ENCODE measurements around the gene SYT7.

Gene SYT7

GRCh38 chr11:61549177-61549576, 31.7 kb downstream of the SYT7 start:
- no peaks in the 10 kb centered on the region for H3K9me3 Mint-ChIP-seq
- peaks cover 33% of the 10 kb centered on the region for H3K27me3 Mint-ChIP-seq
- H3K4me3 Mint-ChIP-seq = no peak overlapping the region
- CTCF ChIA-PET = interaction anchor here (0.6 kb wide), 1 partner anchor 33 kb away, joined by 3 read pairs; no protein-coding TSS in a partner anchor
- no peak for DNase-seq
- H3K36me3 Mint-ChIP-seq = no peaks in the 10 kb centered on the region
- H3K4me1 Mint-ChIP-seq = no peaks in the 10 kb centered on the region
- no peak overlapping the region for H3K27ac Mint-ChIP-seq

DNA sequence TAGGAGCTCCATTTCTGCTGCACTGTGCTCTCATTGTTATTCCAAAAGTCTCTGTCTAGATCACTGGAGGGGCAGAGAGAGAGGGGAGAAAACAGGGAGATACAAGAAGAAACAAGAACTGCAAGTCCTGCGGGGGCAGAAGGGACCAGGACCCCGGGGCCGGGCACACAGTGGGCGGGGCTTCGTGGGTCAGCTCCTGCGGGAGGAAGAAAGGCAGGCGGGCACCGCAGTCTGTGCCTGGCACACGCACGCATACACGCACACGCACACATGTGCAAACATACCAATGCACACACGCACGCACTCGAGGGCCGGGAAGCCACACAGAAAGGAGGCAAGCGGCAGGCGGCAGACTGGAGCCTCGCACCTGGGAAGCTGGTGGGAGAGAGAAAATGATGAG, 33.6 kb downstream of the SYT7 start:
- H3K9me3 Mint-ChIP-seq = no peaks in the 10 kb centered on the region
- H3K4me3 Mint-ChIP-seq = no peak overlapping the region
- H3K27me3 Mint-ChIP-seq = peaks cover 18% of the 10 kb centered on the region
- H3K4me1 Mint-ChIP-seq = no peaks in the 10 kb centered on the region
- no peaks in the 10 kb centered on the region for H3K36me3 Mint-ChIP-seq
- CTCF ChIA-PET = no interaction called here
- no peak overlapping the region for H3K27ac Mint-ChIP-seq
- DNase-seq = no peak

DNA sequence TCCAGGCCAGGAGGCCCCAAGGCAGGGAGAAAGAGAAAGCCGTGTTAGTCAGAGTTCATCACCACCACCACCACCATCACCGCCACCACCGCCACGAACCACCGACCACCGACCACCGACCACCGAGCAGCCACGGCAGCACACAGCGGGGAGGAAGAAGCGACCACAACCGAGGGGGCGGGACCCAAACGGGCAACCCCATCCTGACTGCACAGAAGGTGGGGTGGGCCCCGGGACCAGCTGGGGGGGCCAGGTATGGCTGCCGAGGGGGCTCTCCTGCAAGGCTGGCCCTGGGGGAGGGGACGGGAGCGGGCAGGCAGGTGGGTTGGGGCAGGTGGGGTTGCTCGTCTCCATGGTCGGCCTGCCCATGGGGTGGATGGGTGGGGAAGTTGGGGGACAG, 34.2 kb downstream of the SYT7 start:
- Mint-ChIP-seq H3K4me3 (no peak overlapping the region), H3K36me3 (no peaks in the 10 kb centered on the region), H3K4me1 (no peaks in the 10 kb centered on the region), H3K9me3 (no peaks in the 10 kb centered on the region), H3K27ac (no peak overlapping the region), H3K27me3 (peaks cover 21% of the 10 kb centered on the region)
- DNase-seq = no peak
- CTCF ChIA-PET = no interaction called here

GRCh38 chr11:61545921-61546320, 35.0 kb downstream of the SYT7 start:
- no peaks in the 10 kb centered on the region for H3K9me3 Mint-ChIP-seq
- H3K4me3 Mint-ChIP-seq = no peak overlapping the region
- H3K36me3 Mint-ChIP-seq = no peaks in the 10 kb centered on the region
- DNase-seq = no peak
- H3K27me3 Mint-ChIP-seq = peaks cover 22% of the 10 kb centered on the region
- CTCF ChIA-PET = interaction anchor here (1.0 to 1.6 kb wide), 5 partner anchors 13 to 73 kb away, joined by 3 to 5 read pairs (median 3); no protein-coding TSS in a partner anchor
- no peaks in the 10 kb centered on the region for H3K4me1 Mint-ChIP-seq
- no peak overlapping the region for H3K27ac Mint-ChIP-seq

- CTCF ChIA-PET = interaction anchor here (0.7 to 1.6 kb wide), 9 partner anchors 8 to 74 kb away, joined by 3 to 5 read pairs (median 3); no protein-coding TSS in a partner anchor
- Mint-ChIP-seq H3K4me3 (no peak overlapping the region), H3K4me1 (no peaks in the 10 kb centered on the region), H3K27me3 (peaks cover 24% of the 10 kb centered on the region), H3K36me3 (no peaks in the 10 kb centered on the region), H3K27ac (no peak overlapping the region), H3K9me3 (no peaks in the 10 kb centered on the region)
- DNase-seq = no peak
These were observed 35.5 kb downstream of the SYT7 start for GRCh38 chr11:61545341-61545740.

- H3K4me1 Mint-ChIP-seq = no peaks in the 10 kb centered on the region
- H3K36me3 Mint-ChIP-seq = no peaks in the 10 kb centered on the region
- DNase-seq = no peak
- no peaks in the 10 kb centered on the region for H3K9me3 Mint-ChIP-seq
- H3K27ac Mint-ChIP-seq = no peak overlapping the region
- CTCF ChIA-PET = interaction anchor here (0.7 to 1.6 kb wide), 7 partner anchors 8 to 68 kb away, joined by 3 to 5 read pairs (median 3); no protein-coding TSS in a partner anchor
- no peak overlapping the region for H3K4me3 Mint-ChIP-seq
- peaks cover 28% of the 10 kb centered on the region for H3K27me3 Mint-ChIP-seq
These were observed 36.4 kb downstream of the SYT7 start for GRCh38 chr11:61544466-61544865.

DNA sequence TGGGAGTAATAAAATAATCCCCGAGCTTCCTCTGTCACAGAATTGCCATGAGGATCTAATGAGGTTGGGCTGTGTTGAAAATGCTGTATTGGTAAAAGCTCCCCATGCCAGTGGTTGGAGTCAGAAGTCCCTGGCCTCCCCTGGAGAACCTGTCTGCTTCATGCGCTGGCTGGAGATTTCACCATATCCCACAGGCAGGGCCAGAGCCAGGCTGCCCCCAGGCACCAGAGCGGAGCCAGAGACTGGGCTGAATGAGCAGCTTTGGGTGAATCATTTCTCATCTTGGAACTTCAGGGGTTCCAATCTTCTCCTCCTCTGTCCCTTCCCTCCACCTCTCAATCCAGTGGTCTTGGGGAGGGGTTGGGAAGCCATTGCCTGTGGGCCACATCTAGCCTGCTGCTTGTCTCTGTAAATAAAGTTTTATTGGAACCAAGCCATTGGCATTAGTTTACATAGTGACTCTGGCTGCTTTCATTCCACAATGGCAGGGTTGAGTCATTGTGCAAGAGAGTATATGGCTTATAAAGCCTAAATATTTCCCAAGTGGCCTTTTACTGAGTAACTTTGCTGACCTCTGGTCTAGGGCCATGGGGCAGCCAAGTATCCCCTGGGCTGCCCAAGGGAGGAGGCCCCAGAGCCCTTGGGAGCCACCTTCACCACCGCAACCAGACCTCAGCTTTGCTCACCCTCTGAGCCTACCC, 37.1 kb downstream of the SYT7 start:
- DNase-seq = no peak
- H3K27ac Mint-ChIP-seq = no peak overlapping the region
- H3K4me1 Mint-ChIP-seq = no peaks in the 10 kb centered on the region
- H3K36me3 Mint-ChIP-seq = no peaks in the 10 kb centered on the region
- CTCF ChIA-PET = interaction anchor here (0.9 kb wide), 1 partner anchor 9 kb away, joined by 3 read pairs; no protein-coding TSS in a partner anchor
- H3K27me3 Mint-ChIP-seq = peaks cover 35% of the 10 kb centered on the region
- H3K9me3 Mint-ChIP-seq = no peaks in the 10 kb centered on the region
- no peak overlapping the region for H3K4me3 Mint-ChIP-seq

DNA sequence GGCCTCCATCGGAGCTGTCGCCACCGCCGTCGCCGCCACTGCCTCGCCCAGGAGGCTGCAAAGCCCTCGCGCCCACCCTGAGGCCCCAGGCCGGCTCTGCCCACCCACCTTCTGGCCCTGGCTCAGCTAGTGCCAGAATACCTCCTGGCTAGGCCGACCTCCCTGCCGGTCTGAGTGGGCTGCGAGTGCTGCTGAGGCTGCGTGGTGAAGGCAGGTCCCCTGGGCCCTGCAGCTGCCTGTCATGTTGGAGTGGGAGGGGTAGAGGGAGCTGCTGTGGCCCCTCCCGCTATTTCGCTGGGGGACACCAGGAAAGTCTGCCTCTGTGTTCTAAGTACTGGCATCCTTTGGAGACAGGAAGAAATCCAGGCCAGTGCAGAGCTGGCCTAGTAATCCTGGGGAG, 38.2 kb downstream of the SYT7 start:
- Mint-ChIP-seq H3K9me3 (no peaks in the 10 kb centered on the region), H3K4me1 (no peaks in the 10 kb centered on the region), H3K27ac (no peak overlapping the region), H3K27me3 (peaks cover 32% of the 10 kb centered on the region), H3K36me3 (no peaks in the 10 kb centered on the region), H3K4me3 (no peak overlapping the region)
- DNase-seq = no peak
- CTCF ChIA-PET = interaction anchor here (2.4 kb wide), 1 partner anchor 10 kb away, joined by 9 read pairs; no protein-coding TSS in a partner anchor

GRCh38 chr11:61542024-61542461, 38.8 kb downstream of the SYT7 start:
- CTCF ChIA-PET = interaction anchor here (2.4 kb wide), 1 partner anchor 10 kb away, joined by 9 read pairs; no protein-coding TSS in a partner anchor
- DNase-seq = no peak
- Mint-ChIP-seq H3K9me3 (no peaks in the 10 kb centered on the region), H3K27me3 (peaks cover 33% of the 10 kb centered on the region), H3K27ac (no peak overlapping the region), H3K36me3 (no peaks in the 10 kb centered on the region), H3K4me3 (no peak overlapping the region), H3K4me1 (no peaks in the 10 kb centered on the region)

DNA sequence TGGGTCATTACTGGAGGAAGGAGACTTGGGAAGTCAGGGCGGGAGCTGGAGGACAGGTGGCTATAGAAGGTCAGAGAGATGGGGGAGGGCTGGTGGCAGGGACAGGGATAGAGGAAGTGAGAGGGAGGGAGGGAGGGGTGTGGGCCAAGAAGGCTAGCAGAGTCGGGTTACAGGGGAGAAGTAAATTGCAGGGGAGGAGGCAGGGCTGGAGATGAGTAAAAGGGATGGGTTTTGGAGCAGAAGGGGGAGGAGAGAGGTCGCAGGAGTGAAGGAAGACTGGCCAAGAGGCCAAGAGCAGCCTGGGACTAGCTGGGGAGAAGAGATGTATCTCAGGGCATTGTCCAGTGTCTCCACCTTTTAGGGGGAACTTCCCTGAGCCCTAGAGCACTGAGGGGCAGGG, 39.3 kb downstream of the SYT7 start:
- H3K27me3 Mint-ChIP-seq = peaks cover 33% of the 10 kb centered on the region
- no peak overlapping the region for H3K27ac Mint-ChIP-seq
- no peak for DNase-seq
- CTCF ChIA-PET = interaction anchor here (2.4 kb wide), 1 partner anchor 9 kb away, joined by 9 read pairs; no protein-coding TSS in a partner anchor
- H3K36me3 Mint-ChIP-seq = no peaks in the 10 kb centered on the region
- H3K4me3 Mint-ChIP-seq = no peak overlapping the region
- H3K9me3 Mint-ChIP-seq = no peaks in the 10 kb centered on the region
- no peaks in the 10 kb centered on the region for H3K4me1 Mint-ChIP-seq

- H3K4me1 Mint-ChIP-seq = no peaks in the 10 kb centered on the region
- H3K27me3 Mint-ChIP-seq = peaks cover 37% of the 10 kb centered on the region
- no peak overlapping the region for H3K27ac Mint-ChIP-seq
- H3K36me3 Mint-ChIP-seq = no peaks in the 10 kb centered on the region
- DNase-seq = no peak
- CTCF ChIA-PET = interaction anchor here (2.4 kb wide), 1 partner anchor 8 kb away, joined by 9 read pairs; no protein-coding TSS in a partner anchor
- no peaks in the 10 kb centered on the region for H3K9me3 Mint-ChIP-seq
- no peak overlapping the region for H3K4me3 Mint-ChIP-seq
These were observed 40.3 kb downstream of the SYT7 start for GRCh38 chr11:61540528-61540927.

DNA sequence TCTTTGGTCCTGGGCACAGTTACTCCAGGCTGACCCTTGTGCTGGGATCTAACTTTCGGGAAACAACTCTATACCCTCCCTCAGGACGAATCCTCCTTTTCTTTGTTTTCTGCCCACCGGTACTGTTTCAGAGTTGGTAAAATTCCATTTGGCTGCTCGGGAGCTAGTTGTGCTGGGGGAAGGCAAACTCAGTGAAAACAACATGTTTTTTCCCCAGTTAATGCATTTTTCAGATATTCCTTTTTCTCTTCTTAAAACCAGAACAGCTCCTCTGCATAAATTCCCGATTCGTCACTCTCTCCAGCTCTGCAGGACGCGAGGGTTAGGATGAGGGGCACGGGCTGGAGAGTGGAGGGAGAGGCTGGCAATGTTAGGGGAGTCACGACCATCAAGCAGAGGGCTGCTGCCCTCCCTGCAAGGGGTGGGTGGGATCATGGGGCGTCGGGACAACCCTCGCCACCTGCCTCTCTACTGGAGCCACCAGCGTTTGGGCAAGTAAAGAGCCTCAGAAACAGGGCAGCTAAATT, 41.0 kb downstream of the SYT7 start:
- CTCF ChIA-PET = interaction anchor here (1.8 kb wide), 1 partner anchor 23 kb away, joined by 8 read pairs; no protein-coding TSS in a partner anchor
- H3K4me3 Mint-ChIP-seq = no peak overlapping the region
- H3K36me3 Mint-ChIP-seq = no peaks in the 10 kb centered on the region
- no peaks in the 10 kb centered on the region for H3K4me1 Mint-ChIP-seq
- no peaks in the 10 kb centered on the region for H3K9me3 Mint-ChIP-seq
- no peak for DNase-seq
- H3K27me3 Mint-ChIP-seq = peaks cover 41% of the 10 kb centered on the region
- no peak overlapping the region for H3K27ac Mint-ChIP-seq

GRCh38 chr11:61539006-61539405, 41.9 kb downstream of the SYT7 start:
- H3K4me1 Mint-ChIP-seq = no peaks in the 10 kb centered on the region
- no peak overlapping the region for H3K27ac Mint-ChIP-seq
- H3K36me3 Mint-ChIP-seq = no peaks in the 10 kb centered on the region
- no peak for DNase-seq
- no peaks in the 10 kb centered on the region for H3K9me3 Mint-ChIP-seq
- CTCF ChIA-PET = interaction anchor here (1.8 kb wide), 1 partner anchor 22 kb away, joined by 8 read pairs; no protein-coding TSS in a partner anchor
- H3K4me3 Mint-ChIP-seq = no peak overlapping the region
- H3K27me3 Mint-ChIP-seq = peaks cover 43% of the 10 kb centered on the region

- no peaks in the 10 kb centered on the region for H3K9me3 Mint-ChIP-seq
- H3K36me3 Mint-ChIP-seq = no peaks in the 10 kb centered on the region
These were observed 42.3 kb downstream of the SYT7 start for GRCh38 chr11:61538636-61538961.

GRCh38 chr11:61537326-61537725, 43.5 kb downstream of the SYT7 start:
- Mint-ChIP-seq H3K9me3 (no peaks in the 10 kb centered on the region), H3K27ac (no peak overlapping the region), H3K27me3 (peaks cover 43% of the 10 kb centered on the region), H3K36me3 (no peaks in the 10 kb centered on the region), H3K4me3 (no peak overlapping the region), H3K4me1 (no peaks in the 10 kb centered on the region)
- DNase-seq = no peak
- CTCF ChIA-PET = interaction anchor here (1.2 kb wide), 1 partner anchor 8 kb away, joined by 4 read pairs; no protein-coding TSS in a partner anchor

More at GRCh38 chr11:61538636-61538961, 42.3 kb downstream of the SYT7 start:
- Mint-ChIP-seq H3K4me1 (no peaks in the 10 kb centered on the region), H3K27ac (no peak overlapping the region), H3K4me3 (no peak overlapping the region), H3K27me3 (peaks cover 43% of the 10 kb centered on the region)
- CTCF ChIA-PET = interaction anchor here (1.8 kb wide), 1 partner anchor 22 kb away, joined by 8 read pairs; no protein-coding TSS in a partner anchor
- no peak for DNase-seq

All from activated naive CD4-positive, alpha-beta T cell treated with anti-CD3 and anti-CD28 coated beads, Interleukin-2, amount 10 ng/mL, durations not matched to agents 7 days and 5 days (primary cell).